HFF-Myc (cell line): Measurements from ENCODE around the gene LEFTY2.
"Not testable (repeated sequence)": the region's sequence is repeated elsewhere in the genome, so short reads cannot be mapped to it uniquely, and the experiment has no call there.

Experiments used
- DNase-seq: peaks from one replicate; pipeline ENCODE4 v3.0.0-alpha.2; 2011; ENCODE audit warnings: low read depth; ENCODE audit errors: extremely low read depth
- H3K4me3 ChIP-seq: replicated peaks from 2 replicates; pipeline ENCODE4 v1.5.1; 2011; ENCODE audit warnings: low read depth, mild to moderate bottlenecking, control low read depth, low read length
- CTCF ChIP-seq: IDR thresholded peaks from 2 replicates; pipeline ENCODE4 v1.5.1; 2012; ENCODE audit warnings: mild to moderate bottlenecking, low read depth, low read length, control low read depth; ENCODE audit errors: missing control alignments

The LEFTY2 gene

GRCh38 chr1:225936523-225936922 lies 4.5 kb downstream of the LEFTY2 start:
- DNase-seq = no peak
- no peak for TF ChIP-seq CTCF
- no peak overlapping the region for H3K4me3 ChIP-seq

GRCh38 chr1:225936086-225936485 lies 4.9 kb downstream of the LEFTY2 start:
- not testable (repeated sequence) for H3K4me3 ChIP-seq

GRCh38 chr1:225934711-225935110 lies 6.3 kb downstream of the LEFTY2 start:
- DNase-seq = no peak
- TF ChIP-seq CTCF = no peak
- H3K4me3 ChIP-seq = no peak overlapping the region

More at GRCh38 chr1:225936086-225936485, 4.9 kb downstream of the LEFTY2 start:
- DNase-seq = not testable (repeated sequence)

- H3K4me3 ChIP-seq = no peak overlapping the region
- DNase-seq = no peak
- no peak for TF ChIP-seq CTCF
Observed at GRCh38 chr1:225933072-225933471, 7.9 kb downstream of the LEFTY2 start.

- no peak for TF ChIP-seq CTCF
- H3K4me3 ChIP-seq = no peak overlapping the region
- no peak for DNase-seq
Observed at GRCh38 chr1:225931270-225932136, 9.5 kb downstream of the LEFTY2 start.

- H3K4me3 ChIP-seq = no peak overlapping the region
- DNase-seq = no peak
- TF ChIP-seq CTCF = no peak
Observed at GRCh38 chr1:225930566-225930965, 10.5 kb downstream of the LEFTY2 start.

GRCh38 chr1:225929462-225929861 lies 11.6 kb downstream of the LEFTY2 start:
- not testable (repeated sequence) for DNase-seq, H3K4me3 ChIP-seq
